PC-3 (cell line): ENCODE results near the gene CACNG5. TPM values are rescaled to one million over a fixed set of nuclear protein-coding genes. Genes with fewer than 3 reads are reported as not detected.

Experiments used
- ATAC-seq: fragments of 200-7000 bp; cut with Tn5 transposase; 2 replicates; pipeline ENCODE4 v1.9.1; 2020; ENCODE audit warnings: mild to moderate bottlenecking, moderate library complexity
- BruUV-seq: library from RNA; stranded (reverse); fragments of 400-500 nt; replicated peaks from 2 replicates; lab custom pipeline; 2021; lab: Mats Ljungman, UMichigan
- CTCF ChIA-PET: fragments of 300-600 bp; sonication (Branson Sonifier 250); formaldehyde crosslinking; loops from one replicate; lab custom pipeline; 2022; ENCODE audit warnings: antibody characterized with exemption; lab: Charles Lee
- POLR2A ChIA-PET: fragments of 300-600 bp; sonication (Branson Sonifier 250); formaldehyde crosslinking; loops from one replicate; lab custom pipeline; 2022; ENCODE audit warnings: antibody characterized with exemption; ENCODE audit not compliant: unreplicated experiment; lab: Charles Lee
- DNase-seq: peaks from one replicate; pipeline ENCODE4 v3.0.0-alpha.2; 2015
- H2AFZ ChIP-seq: fragments of 300-600 bp; sonication (generic); 2 replicates; pipeline ENCODE4 v1.6.0; 2016; ENCODE audit warnings: antibody characterized with exemption, low read length
- H3F3A ChIP-seq: fragments of 300-600 bp; sonication (generic); one replicate; pipeline ENCODE4 v1.6.0; 2017; ENCODE audit warnings: antibody characterized with exemption, low read length, control low read depth, mild to moderate bottlenecking; ENCODE audit not compliant: unreplicated experiment
- H3K27ac ChIP-seq: fragments of 300-600 bp; sonication (generic); 2 replicates; pipeline ENCODE4 v1.5.1; 2016; ENCODE audit warnings: mild to moderate bottlenecking, low read length
- H3K27me3 ChIP-seq: fragments of 300-600 bp; sonication (generic); 2 replicates; pipeline ENCODE4 v1.6.1; 2016; ENCODE audit warnings: low read length, mixed read lengths
- H3K36me3 ChIP-seq: fragments of 300-600 bp; sonication (generic); 2 replicates; pipeline ENCODE4 v1.6.1; 2016; ENCODE audit warnings: low read depth, mixed run types, low read length, mixed read lengths
- H3K4me1 ChIP-seq: fragments of 300-600 bp; sonication (generic); 2 replicates; pipeline ENCODE4 v1.5.1; 2016; ENCODE audit warnings: low read length; ENCODE audit not compliant: insufficient read depth
- H3K4me2 ChIP-seq: fragments of 300-600 bp; sonication (generic); 2 replicates; pipeline ENCODE4 v1.6.0; 2016; ENCODE audit warnings: low read length
- H3K4me3 ChIP-seq: fragments of 300-600 bp; sonication (generic); 2 replicates; pipeline ENCODE4 v1.5.1; 2016; ENCODE audit warnings: mild to moderate bottlenecking, low read length, mixed read lengths
- H3K79me2 ChIP-seq: fragments of 300-600 bp; sonication (generic); 2 replicates; pipeline ENCODE4 v1.6.1; 2017; ENCODE audit warnings: low read length, mixed read lengths
- H3K9ac ChIP-seq: fragments of 300-600 bp; sonication (generic); 2 replicates; pipeline ENCODE4 v1.6.0; 2016; ENCODE audit warnings: mild to moderate bottlenecking, low read length
- H3K9me2 ChIP-seq: fragments of 300-600 bp; sonication (generic); replicated peaks from 2 replicates; pipeline ENCODE4 v1.6.1; 2016; ENCODE audit warnings: mixed run types, low read length, mixed read lengths
- H3K9me3 ChIP-seq: fragments of 300-600 bp; sonication (generic); 2 replicates; pipeline ENCODE4 v1.6.1; 2016; ENCODE audit warnings: low read length, mixed read lengths
- H4K20me1 ChIP-seq: fragments of 300-600 bp; sonication (generic); 2 replicates; pipeline ENCODE4 v1.6.1; 2016; ENCODE audit warnings: low read length, mixed read lengths
- CTCF ChIP-seq: fragments of 300-600 bp; sonication (generic); conservative IDR thresholded peaks from 2 replicates; pipeline ENCODE4 v1.5.1; 2017; ENCODE audit warnings: antibody characterized with exemption, low read depth, mild to moderate bottlenecking, low read length
- EZH2 ChIP-seq: fragments of 300-600 bp; sonication (generic); IDR thresholded peaks from one replicate; pipeline ENCODE4 v1.6.1; 2017; ENCODE audit warnings: antibody characterized with exemption, mild to moderate bottlenecking, low read length; ENCODE audit not compliant: unreplicated experiment
- EZH2phosphoT487 ChIP-seq: fragments of 300-600 bp; sonication (generic); IDR thresholded peaks from 2 replicates; pipeline ENCODE4 v1.6.1; 2018; ENCODE audit warnings: mild to moderate bottlenecking, antibody characterized with exemption, low read length, borderline replicate concordance
- intact Hi-C: fragments of 100-400 bp; cut with micrococcal nuclease; formaldehyde crosslinking; loops from 2 replicates; pipeline ENCODE4 v1.9.0; 2023
- total RNA-seq: library from RNA; depleted of rRNA; stranded (reverse); fragments of >200 nt; gene quantifications from 2 replicates; pipeline ENCODE4 v1.2.3, GENCODE V29; 2014

Gene CACNG5
- total RNA-seq, 1 experiment from 2014 or later: not detected

- Histone ChIP-seq H2AFZ (no peak overlapping the region), H3K27ac (no peak overlapping the region), H3K4me2 (no peak overlapping the region), H3K27me3 (peaks cover 68% of the 10 kb centered on the region), H3K4me1 (no peaks in the 10 kb centered on the region), H3K4me3 (no peak overlapping the region), H3K9me2 (no peaks in the 10 kb centered on the region), H3K9me3 (no peaks in the 10 kb centered on the region), H3F3A (no peaks in the 10 kb centered on the region), H3K9ac (no peak overlapping the region), H3K36me3 (no peaks in the 10 kb centered on the region), H3K79me2 (no peaks in the 10 kb centered on the region), H4K20me1 (no peaks in the 10 kb centered on the region)
- DNase-seq (no peak), ATAC-seq (no peak)
- intact Hi-C loops: no loop called here
- ChIA-PET CTCF (no interaction called here), POLR2A (no interaction called here)
- no peak for TF ChIP-seq EZH2phosphoT487
- no peak for TF ChIP-seq EZH2
- no peak for TF ChIP-seq CTCF
- no TSS peak for BruUV-seq
These were observed 28.9 kb downstream of the CACNG5 start for GRCh38 chr17:66863820-66864219.

DNA sequence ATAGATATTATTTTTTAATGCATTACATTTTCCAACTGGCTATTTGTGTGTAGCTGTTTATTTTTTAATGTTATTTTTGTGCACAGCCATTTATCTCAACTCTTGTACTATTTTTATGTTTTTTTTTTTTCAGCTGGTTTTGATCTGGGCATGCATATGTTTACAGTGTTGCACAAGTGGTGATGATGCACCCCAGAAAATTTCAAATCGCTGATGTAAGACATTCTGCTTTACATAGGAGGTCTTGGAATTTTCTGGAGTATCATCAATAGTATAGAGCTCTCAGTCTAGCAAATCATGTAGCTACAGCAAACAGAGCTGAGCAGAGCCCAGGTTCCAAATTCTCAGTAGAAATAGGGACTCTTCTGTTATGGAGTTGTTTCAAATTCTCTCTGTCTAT is 30.2 kb downstream of the CACNG5 start:
- Histone ChIP-seq H4K20me1 (no peaks in the 10 kb centered on the region), H3F3A (no peaks in the 10 kb centered on the region), H3K27ac (no peak overlapping the region), H3K79me2 (no peaks in the 10 kb centered on the region), H3K9ac (no peak overlapping the region), H3K27me3 (peaks cover 63% of the 10 kb centered on the region), H3K36me3 (no peaks in the 10 kb centered on the region), H2AFZ (no peak overlapping the region), H3K9me3 (no peaks in the 10 kb centered on the region), H3K4me1 (no peaks in the 10 kb centered on the region), H3K4me2 (no peak overlapping the region), H3K9me2 (no peaks in the 10 kb centered on the region), H3K4me3 (no peak overlapping the region)
- intact Hi-C loops: no loop called here
- ChIA-PET POLR2A (no interaction called here), CTCF (no interaction called here)
- BruUV-seq: no TSS peak
- ATAC-seq (no peak), DNase-seq (no peak)
- TF ChIP-seq CTCF (no peak), EZH2phosphoT487 (no peak), EZH2 (no peak)

DNA sequence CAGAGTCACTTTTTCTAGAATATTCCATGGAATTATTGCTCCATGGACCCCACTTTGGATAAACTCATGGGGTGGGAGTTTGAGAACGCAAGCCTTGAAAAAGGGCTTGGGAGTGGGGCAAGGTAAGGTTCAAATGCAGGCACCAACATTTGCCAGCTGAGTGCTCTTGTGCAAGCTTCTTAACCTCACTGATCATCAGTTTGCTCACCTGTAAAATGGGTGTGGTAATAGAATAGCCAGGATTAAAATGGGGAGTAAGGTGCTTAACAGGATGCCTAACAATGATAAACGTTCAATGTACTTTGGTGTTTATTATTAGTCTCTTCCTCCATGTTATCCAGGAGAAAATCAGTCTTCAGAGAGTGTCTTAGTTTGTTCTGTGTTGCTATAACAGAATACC is 39.0 kb downstream of the CACNG5 start:
- Histone ChIP-seq H2AFZ (no peak overlapping the region), H3K9me3 (no peaks in the 10 kb centered on the region), H3K9me2 (no peaks in the 10 kb centered on the region), H3K27ac (no peak overlapping the region), H3F3A (no peaks in the 10 kb centered on the region), H3K4me3 (no peak overlapping the region), H3K4me2 (no peak overlapping the region), H3K36me3 (no peaks in the 10 kb centered on the region), H3K27me3 (peaks cover 59% of the 10 kb centered on the region), H4K20me1 (no peaks in the 10 kb centered on the region), H3K79me2 (no peaks in the 10 kb centered on the region), H3K9ac (no peak overlapping the region), H3K4me1 (no peaks in the 10 kb centered on the region)
- POLR2A ChIA-PET: interaction anchor here (0.7 kb wide), 1 partner anchor 123 kb away, joined by 5 read pairs; no protein-coding TSS in a partner anchor
- ATAC-seq (no peak), DNase-seq (no peak)
- no peak for TF ChIP-seq CTCF
- no peak for TF ChIP-seq EZH2phosphoT487
- no TSS peak for BruUV-seq
- CTCF ChIA-PET: no interaction called here
- intact Hi-C loops: no loop called here
